Subcutaneous adipose tissue (tissue), 4 donors: ENCODE measurements around the gene LIMCH1. TPM values are rescaled to one million over a fixed set of nuclear protein-coding genes. Genes with fewer than 3 reads are reported as not detected.

Source experiments
- total RNA-seq, 4 donors: library from RNA; depleted of rRNA; stranded (reverse); fragments of >200 nt; gene quantifications; one replicate each; pipeline ENCODE4 v1.1.0, GENCODE V29; 2016
- TF ChIP-seq, protein P1 (sequence below): fragments of 450-650 bp; IDR thresholded peaks from one replicate; pipeline ENCODE4 v1.5.1; 2016; ENCODE audit warnings: low read depth, mild to moderate bottlenecking, control low read depth, antibody characterized with exemption, moderate library complexity

Gene LIMCH1
- total RNA-seq, 4 donors from 2014 or later = 25.8 to 47.8 (median 34.6) TPM

DNA sequence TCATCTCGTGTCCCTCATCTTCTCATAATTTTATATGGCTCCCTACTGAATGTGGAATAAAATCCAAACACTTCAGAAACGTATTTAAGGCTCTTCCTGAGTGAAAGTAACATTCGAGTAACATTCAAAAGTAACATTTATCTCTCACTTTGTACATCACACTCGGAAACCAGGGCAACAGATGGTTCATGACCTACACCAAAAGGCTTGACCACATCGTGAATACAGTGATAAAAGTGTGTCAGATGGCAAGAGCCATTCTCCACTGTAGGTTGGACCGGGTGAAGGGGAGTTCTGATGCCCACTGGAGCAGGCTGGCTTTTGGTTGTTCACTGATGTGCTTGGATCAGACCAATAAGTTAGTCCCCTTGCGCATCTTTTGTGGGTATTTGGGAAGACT is 5.6 kb upstream of the LIMCH1 start:
- TF ChIP-seq, protein P1, sequence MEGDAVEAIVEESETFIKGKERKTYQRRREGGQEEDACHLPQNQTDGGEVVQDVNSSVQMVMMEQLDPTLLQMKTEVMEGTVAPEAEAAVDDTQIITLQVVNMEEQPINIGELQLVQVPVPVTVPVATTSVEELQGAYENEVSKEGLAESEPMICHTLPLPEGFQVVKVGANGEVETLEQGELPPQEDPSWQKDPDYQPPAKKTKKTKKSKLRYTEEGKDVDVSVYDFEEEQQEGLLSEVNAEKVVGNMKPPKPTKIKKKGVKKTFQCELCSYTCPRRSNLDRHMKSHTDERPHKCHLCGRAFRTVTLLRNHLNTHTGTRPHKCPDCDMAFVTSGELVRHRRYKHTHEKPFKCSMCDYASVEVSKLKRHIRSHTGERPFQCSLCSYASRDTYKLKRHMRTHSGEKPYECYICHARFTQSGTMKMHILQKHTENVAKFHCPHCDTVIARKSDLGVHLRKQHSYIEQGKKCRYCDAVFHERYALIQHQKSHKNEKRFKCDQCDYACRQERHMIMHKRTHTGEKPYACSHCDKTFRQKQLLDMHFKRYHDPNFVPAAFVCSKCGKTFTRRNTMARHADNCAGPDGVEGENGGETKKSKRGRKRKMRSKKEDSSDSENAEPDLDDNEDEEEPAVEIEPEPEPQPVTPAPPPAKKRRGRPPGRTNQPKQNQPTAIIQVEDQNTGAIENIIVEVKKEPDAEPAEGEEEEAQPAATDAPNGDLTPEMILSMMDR = no peak

- TF ChIP-seq, protein P1 = no peak
These were observed 5.1 kb upstream of the LIMCH1 start for GRCh38 chr4:41532882-41533281.

GRCh38 chr4:41533680-41534079 is 4.3 kb upstream of the LIMCH1 start:
- TF ChIP-seq, protein P1 = no peak

GRCh38 chr4:41534404-41534803 is 3.6 kb upstream of the LIMCH1 start:
- TF ChIP-seq, protein P1 = no peak

GRCh38 chr4:41535911-41536371 is 2.0 kb upstream of the LIMCH1 start:
- TF ChIP-seq, protein P1 = no peak

DNA sequence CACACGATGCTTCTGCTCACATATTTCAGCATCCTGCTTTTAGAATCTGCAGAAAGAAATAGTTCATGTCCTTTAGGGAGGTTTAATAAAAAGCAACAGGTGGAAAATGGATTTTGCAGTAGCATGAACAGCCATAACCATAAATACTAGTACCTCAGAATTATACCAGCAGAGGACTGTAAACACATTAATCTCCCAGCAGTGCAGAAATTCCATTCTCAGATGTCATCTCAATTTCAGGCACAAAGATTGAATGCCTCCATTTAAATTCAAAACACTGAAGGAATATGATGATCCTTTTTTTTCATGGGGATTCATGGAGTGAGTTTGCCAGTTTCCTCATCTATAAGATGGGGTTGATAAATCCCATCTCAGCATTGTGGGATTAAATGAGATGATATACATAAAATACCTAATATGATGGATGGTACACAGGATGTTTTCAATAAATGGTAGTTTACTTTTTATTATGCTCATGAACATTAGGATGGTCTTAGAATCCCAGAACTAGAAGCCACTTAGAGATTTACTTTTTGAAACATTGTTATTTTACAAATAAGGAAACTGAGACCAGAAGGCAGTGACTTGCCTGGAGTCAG is 566 bp upstream of the LIMCH1 start:
- TF ChIP-seq, protein P1 = no peak

DNA sequence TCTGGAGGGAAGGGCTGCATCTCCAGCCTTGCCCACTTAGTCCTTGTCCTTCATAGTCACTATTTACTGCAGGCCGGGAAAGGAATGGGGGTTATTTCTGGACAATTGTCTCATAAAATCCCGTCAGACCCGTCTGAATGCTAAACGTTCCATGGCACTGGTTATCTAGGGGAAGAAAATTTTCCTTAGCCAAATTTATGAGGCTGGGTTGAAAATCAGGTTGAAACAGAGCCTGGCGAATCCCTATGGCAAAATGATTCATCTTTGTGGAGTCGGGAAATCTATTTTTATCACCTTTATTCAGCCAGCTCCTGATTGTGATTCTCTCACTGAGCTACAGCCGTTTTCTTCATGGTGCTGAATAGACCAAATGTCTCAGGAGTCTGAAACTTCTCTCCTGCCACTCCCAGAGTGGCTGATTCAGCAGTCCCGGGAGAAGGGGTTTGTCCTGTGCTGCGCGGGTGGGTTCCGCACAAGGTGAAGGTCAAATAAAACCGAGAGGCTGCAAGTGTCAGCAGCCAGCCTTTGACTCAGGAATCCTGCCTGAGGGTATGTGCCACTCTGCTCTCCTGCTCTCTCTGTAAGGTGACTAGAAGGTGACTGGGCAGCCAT is 1.0 kb downstream of the LIMCH1 start:
- TF ChIP-seq, protein P1 = no peak
